GM18526 (cell line): ENCODE measurements around the gene LRRC51.

Experiments used
- POLR2A ChIP-seq: IDR thresholded peaks from 3 replicates; pipeline ENCODE4 v1.6.1; 2011; ENCODE audit not compliant: insufficient read length; ENCODE audit errors: extremely low read depth

The LRRC51 gene

DNA sequence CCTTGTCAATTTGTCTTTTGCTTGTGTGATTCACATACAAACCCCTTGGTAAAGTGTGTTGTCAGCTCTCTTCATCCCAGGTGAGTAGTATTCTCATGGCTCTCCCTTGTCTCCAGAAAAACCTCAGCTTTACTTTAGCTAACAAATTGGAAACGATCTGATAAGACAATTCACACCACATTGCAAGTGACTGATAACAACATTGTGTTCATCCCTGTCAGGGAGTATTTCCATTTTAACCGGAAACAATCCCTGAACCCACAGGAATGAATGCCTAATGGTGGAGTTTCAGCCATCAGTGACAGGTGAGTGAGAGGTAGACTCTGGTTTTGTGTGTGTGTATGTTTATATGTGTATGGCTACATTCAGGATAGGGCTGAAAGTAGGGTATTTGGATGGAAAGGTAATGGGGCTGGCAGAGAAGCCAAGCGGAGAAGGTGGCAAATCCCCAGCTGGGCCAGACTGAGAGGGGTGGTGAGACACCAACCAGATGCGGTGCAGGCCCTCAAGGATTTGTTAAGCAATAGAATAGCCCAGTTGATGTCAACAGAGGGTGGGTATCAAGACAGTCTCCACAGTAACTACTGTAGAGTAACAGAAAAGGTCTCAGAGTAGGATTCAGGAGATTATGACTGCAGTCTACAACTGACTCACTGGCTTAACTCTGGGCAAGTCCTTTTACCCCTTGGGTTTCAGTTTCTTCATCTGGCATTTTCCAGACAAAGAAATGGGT is 7.6 kb downstream of the LRRC51 start:
- no peak for TF ChIP-seq POLR2A

DNA sequence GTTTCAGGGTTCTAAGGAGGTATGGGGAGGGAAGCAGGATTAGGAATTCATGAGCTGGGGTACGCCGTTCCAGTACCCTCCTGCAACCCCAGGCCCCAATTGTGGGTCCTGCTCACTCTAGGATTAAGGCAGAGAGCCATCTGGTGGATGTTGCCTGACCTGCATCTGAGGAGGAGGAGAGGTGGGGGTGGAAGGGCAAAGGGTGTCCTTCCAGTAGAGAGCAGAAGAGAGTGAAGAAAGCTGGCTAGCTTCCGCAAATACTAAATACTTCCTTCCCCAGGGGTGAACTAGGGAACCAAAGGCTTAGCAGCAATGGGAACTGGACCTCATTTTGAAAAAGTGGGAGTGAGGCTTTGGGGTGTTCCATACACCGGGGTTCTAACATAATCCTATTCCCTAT is 10.6 kb downstream of the LRRC51 start:
- TF ChIP-seq POLR2A, result no peak

- no peak for TF ChIP-seq POLR2A
Observed at GRCh38 chr11:72098741-72099140, 18.1 kb downstream of the LRRC51 start.

- no peak for TF ChIP-seq POLR2A
Observed at GRCh38 chr11:72100009-72100408, 19.4 kb downstream of the LRRC51 start.

- no peak for TF ChIP-seq POLR2A
Observed at GRCh38 chr11:72100462-72100861, 19.8 kb downstream of the LRRC51 start.

DNA sequence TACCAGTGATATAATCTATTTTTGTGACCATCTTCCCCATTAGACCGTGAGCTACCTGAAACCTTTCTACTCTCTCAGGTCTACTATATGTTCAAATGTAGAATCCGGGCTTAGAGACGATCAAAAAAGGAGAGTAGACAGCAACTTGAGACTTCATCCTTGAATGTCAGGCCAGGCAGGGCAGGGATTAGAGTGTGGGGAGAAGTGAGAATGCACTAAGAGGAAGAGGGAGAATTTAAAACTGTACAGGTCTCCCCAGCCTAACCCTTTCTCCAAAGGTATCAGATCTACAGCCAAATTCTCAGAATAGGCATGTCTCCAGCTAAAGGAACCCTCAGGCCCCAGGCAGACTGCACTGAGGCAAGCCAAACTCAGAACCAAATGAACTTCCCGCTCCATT is 21.5 kb downstream of the LRRC51 start:
- no peak for TF ChIP-seq POLR2A

DNA sequence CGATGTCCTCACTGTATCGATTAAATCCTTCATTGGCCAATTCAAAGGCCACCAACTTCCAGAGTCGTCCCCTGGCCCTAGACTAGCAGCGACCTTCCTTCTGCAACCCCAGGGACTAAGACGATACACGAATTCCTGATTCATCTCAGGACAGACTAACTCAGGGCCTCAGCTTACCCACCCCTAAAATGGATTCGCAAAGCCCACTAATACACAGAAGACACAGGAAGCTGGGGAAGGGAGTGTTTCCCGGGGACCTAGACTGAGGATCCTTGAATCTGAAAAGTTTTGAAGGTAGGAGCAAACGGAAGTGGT is 21.9 kb downstream of the LRRC51 start:
- TF ChIP-seq POLR2A, result no peak

GRCh38 chr11:72102946-72103753 is 22.5 kb downstream of the LRRC51 start, which contains the start of gene LAMTOR1:
TSS of gene LAMTOR1 (minus strand) at chr11:72103297. CDS start at chr11:72103224, 73 bp downstream.
- peak; percentile 94 for TF ChIP-seq POLR2A

DNA sequence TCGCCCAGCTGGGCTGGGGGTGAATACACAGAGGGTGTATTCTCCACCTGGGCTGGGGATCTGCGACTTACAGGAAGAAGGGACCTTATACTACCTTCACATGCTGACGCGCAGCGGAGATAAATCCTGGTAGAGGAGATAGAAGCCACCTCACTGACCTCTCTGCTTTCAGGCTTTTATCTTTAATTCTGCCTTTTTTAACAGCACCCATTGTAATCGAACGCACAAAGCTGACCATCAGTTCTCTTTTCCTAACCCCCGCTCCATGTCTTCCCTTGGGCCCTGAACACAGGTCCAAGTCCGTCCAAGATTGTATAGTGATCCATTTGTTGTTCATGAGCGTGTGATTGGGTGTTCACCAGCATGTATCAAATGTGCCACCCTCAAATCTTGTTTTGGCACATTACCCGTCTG is 23.1 kb downstream of the LRRC51 start:
- TF ChIP-seq POLR2A, result no peak

- TF ChIP-seq POLR2A, result no peak
Observed at GRCh38 chr11:72105888-72106287, 25.2 kb downstream of the LRRC51 start, which contains the start of gene TOMT. TSS of gene TOMT (plus strand) at chr11:72105924. CDS start at chr11:72105952, 28 bp downstream.

DNA sequence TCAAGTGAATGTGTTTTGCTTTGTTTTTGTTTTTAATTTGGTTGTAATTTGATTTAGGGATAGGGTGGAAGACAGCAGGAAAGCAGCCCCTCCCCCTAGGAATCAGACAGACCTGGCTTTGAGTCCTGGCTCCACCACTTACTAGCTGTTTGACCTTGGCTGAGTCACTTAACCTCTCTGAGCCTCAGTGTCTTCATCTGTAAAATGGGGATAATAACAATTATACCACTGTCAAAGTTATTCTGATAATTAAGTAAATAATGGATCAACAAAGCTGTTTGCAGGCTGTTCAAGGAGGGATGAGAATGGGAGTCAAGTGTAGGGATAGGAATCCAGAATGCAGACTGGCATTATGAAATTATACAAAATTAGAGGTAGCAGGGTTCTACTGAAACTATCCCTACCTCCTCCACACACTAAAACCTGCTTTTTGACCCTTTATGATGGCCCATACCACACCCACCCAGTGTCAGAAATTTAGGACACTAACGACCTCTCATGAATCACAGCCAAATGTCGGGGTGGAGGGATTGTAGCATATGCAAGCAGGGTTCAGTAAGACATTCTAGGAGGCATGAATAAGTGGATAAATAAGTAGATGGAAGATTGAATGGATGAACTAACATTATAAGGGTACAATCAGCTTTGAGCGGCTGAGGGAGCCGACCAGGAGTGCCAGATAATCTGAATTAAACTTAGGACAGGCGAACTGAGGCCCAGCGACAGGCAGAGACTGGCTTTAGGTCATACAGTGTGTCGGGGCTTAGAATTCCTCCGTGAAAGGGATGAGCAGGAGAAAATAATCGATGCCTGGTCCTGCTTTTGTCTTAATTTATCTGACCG is 30.9 kb downstream of the LRRC51 start:
- no peak for TF ChIP-seq POLR2A

- peak; percentile 98 for TF ChIP-seq POLR2A
Observed at GRCh38 chr11:72112143-72112977, 31.7 kb downstream of the LRRC51 start, which contains the start of gene ANAPC15. TSS of gene ANAPC15 (minus strand) at chr11:72112695. CDS start at chr11:72111276, 1,419 bp downstream.

DNA sequence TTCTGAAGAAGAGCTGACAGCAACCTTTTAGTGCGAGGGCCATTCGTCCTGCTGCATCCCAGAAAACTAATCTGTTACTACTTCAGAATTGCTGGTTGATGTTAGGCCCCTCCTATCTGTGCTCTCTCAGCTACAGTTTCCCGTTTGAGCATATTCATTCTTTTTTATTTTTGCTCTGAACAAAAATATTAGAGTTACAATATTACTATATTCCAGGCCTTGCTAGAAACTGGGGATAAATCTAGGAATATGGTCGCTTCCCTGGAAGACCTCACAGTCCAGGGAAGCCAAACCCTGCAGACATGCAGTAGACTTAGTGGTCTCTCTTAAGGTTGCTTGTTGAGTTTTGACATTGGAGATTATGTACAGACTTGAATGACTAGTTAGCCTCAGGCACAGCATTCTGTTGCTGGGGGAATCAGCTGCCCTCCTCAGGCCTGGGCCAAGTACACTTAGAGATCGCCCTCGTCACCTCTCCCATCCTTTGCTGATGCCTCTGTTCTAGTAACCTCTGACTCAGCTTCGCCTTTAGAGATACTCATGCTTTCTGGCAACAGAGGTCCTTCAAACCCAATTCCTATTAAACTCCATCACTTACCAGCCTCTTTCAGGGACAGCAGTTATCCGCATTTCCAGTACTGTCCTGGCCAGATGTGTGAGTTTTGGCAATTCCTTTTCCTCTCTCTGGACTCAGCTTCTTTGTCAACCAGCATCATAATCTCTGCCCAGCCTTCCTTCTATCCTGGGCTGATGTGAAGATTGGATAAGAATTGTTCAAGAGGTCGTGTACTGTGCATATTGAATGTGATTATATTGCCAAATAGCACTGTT is 32.5 kb downstream of the LRRC51 start:
- TF ChIP-seq POLR2A, result no peak

- no peak for TF ChIP-seq POLR2A
Observed at GRCh38 chr11:72114570-72114969, 33.9 kb downstream of the LRRC51 start.
